HepG2 (cell line): Measurements from ENCODE around the gene GRIN3B. TPM values are rescaled to one million over a fixed set of nuclear protein-coding genes. Genes with fewer than 3 reads are reported as not detected.

Experiments used
- CEBPZ ChIP-seq: IDR thresholded peaks from 2 replicates; pipeline ENCODE4 v1.6.1; 2012; ENCODE audit warnings: low read length, improper control_type of control experiment
- CHD2 ChIP-seq: IDR thresholded peaks from 2 replicates; pipeline ENCODE4 v1.6.1; 2011; ENCODE audit warnings: low read depth, low read length, improper control_type of control experiment
- EHMT2 ChIP-seq: fragments of 200-600 bp; sonication (generic); IDR thresholded peaks from 2 replicates; pipeline ENCODE4 v1.7.0; 2017; ENCODE audit warnings: antibody characterized with exemption, low read depth, low read length, borderline replicate concordance
- IKZF5 ChIP-seq: IDR thresholded peaks from 2 replicates; pipeline ENCODE4 v1.6.1; 2018; ENCODE audit warnings: missing genetic modification reagents, mild to moderate bottlenecking, missing compliant biosample characterization
- MED13 ChIP-seq: sonication (generic); formaldehyde crosslinking; IDR thresholded peaks from 2 replicates; pipeline ENCODE4 v1.5.0; 2020; ENCODE audit warnings: missing genetic modification reagents
- RFX1 ChIP-seq: fragments of 450-650 bp; IDR thresholded peaks from 2 replicates; pipeline ENCODE4 v1.6.1; 2017
- SIX1 ChIP-seq: sonication (generic); formaldehyde crosslinking; IDR thresholded peaks from 2 replicates; pipeline ENCODE4 v1.4.0; 2020; ENCODE audit warnings: missing genetic modification reagents, borderline replicate concordance
- ZHX2 ChIP-seq, 2 experiments: sonication (generic) in 1 of 2; formaldehyde crosslinking in 1 of 2; IDR thresholded peaks; 2 replicates each; pipeline versions ENCODE4 v1.6.1 to v1.9.0; 2014 to 2022; ENCODE audit warnings: antibody characterized with exemption in 1 of 2, borderline replicate concordance in 1 of 2, inconsistent platforms in 1 of 2, low read depth in 1 of 2, missing genetic modification reagents in 1 of 2
- ZNF30 ChIP-seq: sonication (generic); formaldehyde crosslinking; IDR thresholded peaks from 2 replicates; pipeline ENCODE4 v1.5.0; 2020; ENCODE audit warnings: mild to moderate bottlenecking, missing genetic modification reagents
- ZNF350 ChIP-seq: sonication (generic); formaldehyde crosslinking; IDR thresholded peaks from 2 replicates; pipeline ENCODE4 v1.4.0; 2020; ENCODE audit warnings: mild to moderate bottlenecking, low read depth, missing genetic modification reagents, borderline replicate concordance
- ZNF430 ChIP-seq: sonication (generic); formaldehyde crosslinking; IDR thresholded peaks from 2 replicates; pipeline ENCODE4 v1.9.0; 2021; ENCODE audit warnings: mild to moderate bottlenecking, missing genetic modification reagents
- ZNF710 ChIP-seq: sonication (generic); formaldehyde crosslinking; IDR thresholded peaks from 2 replicates; pipeline ENCODE4 v1.5.0; 2020; ENCODE audit warnings: mild to moderate bottlenecking, missing genetic modification reagents, borderline replicate concordance
- ZSCAN25 ChIP-seq: sonication (generic); formaldehyde crosslinking; IDR thresholded peaks from 2 replicates; pipeline ENCODE4 v1.8.0; 2022; ENCODE audit warnings: mild to moderate bottlenecking, missing genetic modification reagents
- polyA plus RNA-seq, 8 experiments: library from polyadenylated mRNA; depleted of rRNA in 3 of 8; stranded (reverse) in 7 of 8; unstranded in 1 of 8; fragments of >200 nt; fragmentation: Illumina TruSeq in 4 of 8; extraction: Trizol in 4 of 8; gene quantifications; 2 replicates each; pipeline versions ENCODE4 v1.2.1 to v1.2.3, GENCODE V29; 2011 to 2016; ENCODE audit warnings: low read depth in 4 of 8, missing spikeins in 1 of 8, mixed read lengths in 1 of 8; ENCODE audit not compliant: insufficient read depth in 1 of 8
- total RNA-seq, 5 experiments: library from RNA; depleted of rRNA; stranded (reverse); fragments of >200 nt; fragmentation: Illumina TruSeq; extraction: Trizol; gene quantifications; 2 replicates each; pipeline ENCODE4 v1.2.3, GENCODE V29; 2016; ENCODE audit warnings: low read depth in 1 of 5

GRIN3B gene
- total and polyA plus RNA-seq, 2 of the 13 experiments (the other 11 are each of a cell fraction or from before 2014, with no cell fraction given), result 0.07 to 0.20 TPM

GRCh38 chr19:1025960-1026782 lies 26.0 kb downstream of the GRIN3B start, which contains the start of gene CNN2 (continued):
- TF ChIP-seq CEBPZ (no peak), ZSCAN25 (CRISPR knock-in tag) (no peak), ZNF430 (CRISPR knock-in tag) (no peak), ZHX2 (IDR thresholded peaks at IDR 0.05; ENCODE audit: low read depth) (no peak), ZHX2 (CRISPR knock-in tag; IDR thresholded peaks at IDR 0.05; ENCODE audit: borderline replicate concordance) (no peak; the same call in 1 of the 2 replicates), ZNF350 (CRISPR knock-in tag) (no peak), ZNF30 (no peak), CHD2 (no peak), MED13 (CRISPR knock-in tag) (no peak), RFX1 (no peak), ZNF710 (CRISPR knock-in tag) (peak; percentile 52; the same call in 1 of the 2 replicates), SIX1 (CRISPR knock-in tag) (no peak), EHMT2 (no peak), IKZF5 (no peak)
